ENCODE results near the gene TTC23. TPM values are rescaled to one million over a fixed set of nuclear protein-coding genes. Genes with fewer than 3 reads are reported as not detected.

The TTC23 gene
- total and polyA plus RNA-seq, 9 of the 15 experiments (the other 6 are each of a cell fraction or from before 2014, with no cell fraction given), result 0.41 to 4.5 (median 2.5) TPM

DNA sequence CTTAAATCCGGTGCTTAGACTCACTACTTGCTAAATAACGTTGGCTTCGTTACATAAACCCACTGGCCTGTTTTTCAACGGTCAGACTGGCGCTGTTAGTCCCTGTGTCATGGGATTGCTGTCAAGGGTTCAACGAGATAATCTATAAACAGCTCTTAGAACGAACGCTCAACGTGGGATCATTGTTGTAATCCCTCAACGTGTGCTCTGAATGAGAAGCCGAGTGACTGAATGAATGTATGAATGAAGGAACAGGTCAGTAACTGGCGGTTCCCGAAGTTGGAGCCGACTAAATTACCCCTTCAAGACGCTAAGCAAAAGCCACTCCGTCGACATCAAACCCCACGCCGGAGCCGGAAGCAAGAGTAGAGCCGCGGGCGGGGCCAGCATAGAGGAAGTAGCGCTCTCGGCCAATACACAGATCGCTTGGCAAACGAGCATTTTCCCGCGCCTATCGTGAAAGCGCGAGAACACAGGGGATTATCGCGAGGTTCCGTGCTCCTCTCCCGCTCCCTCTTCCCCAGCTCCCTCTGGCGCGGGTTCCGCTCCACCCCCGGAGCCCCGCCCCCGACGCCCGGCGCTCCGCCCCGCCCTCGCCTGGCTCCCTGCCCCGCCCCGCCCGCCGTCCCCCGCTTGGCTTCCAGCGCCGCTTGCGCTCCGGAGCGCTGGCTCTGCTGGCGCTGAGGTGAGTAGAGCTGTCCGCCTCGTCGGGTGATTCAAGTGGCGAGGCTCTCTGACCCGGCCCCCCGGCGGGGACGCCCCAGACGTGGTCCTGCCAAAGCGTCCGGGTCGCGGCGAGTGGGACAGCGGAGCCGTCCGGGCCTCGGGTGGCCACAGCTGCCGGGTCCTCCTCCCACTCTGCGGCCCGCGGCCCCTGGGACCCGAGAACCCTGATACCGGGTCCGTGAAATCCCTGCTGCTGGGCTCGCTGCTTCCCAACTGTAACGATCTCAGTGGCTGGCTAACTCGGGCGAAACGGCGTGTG, 1.8 kb upstream of the TTC23 start, which contains the start of gene LRRC28 (continued):
- TF ChIP-seq JUN (IDR thresholded peaks at IDR 0.05; ENCODE audit: borderline replicate concordance, low read depth, low read length) (no peak), JUN (CRISPR knock-in tag; IDR thresholded peaks at IDR 0.05; ENCODE audit: borderline replicate concordance) (no peak), FOXK2 (conservative IDR thresholded peaks at IDR 0.05 in 1 of 2, IDR thresholded peaks at IDR 0.05 in 1 of 2; ENCODE audit: low read depth in 2 of 2) (peak; percentile 46; a peak in 2 of 4 replicates), NBN (IDR thresholded peaks at IDR 0.05; ENCODE audit: low read depth) (no peak), NR2C2 (CRISPR knock-in tag; IDR thresholded peaks at IDR 0.05) (no peak), NR2C2 (tag; IDR thresholded peaks at IDR 0.05) (peak; percentile 57), ZNF699 (CRISPR knock-in tag; IDR thresholded peaks at IDR 0.05; ENCODE audit: insufficient replicate concordance) (no peak), CREB1 (IDR thresholded peaks at IDR 0.05) (no peak), CREB1 (CRISPR knock-in tag; IDR thresholded peaks at IDR 0.05) (no peak; the same call in 1 of the 2 replicates), EP300 (IDR thresholded peaks at IDR 0.05; ENCODE audit: low read length) (peak; percentile 31; the same call in 1 of the 2 replicates), CCNT2 (IDR thresholded peaks at IDR 0.05; ENCODE audit: borderline replicate concordance, extremely low read depth, insufficient read length, low read depth, low read length) (peak; percentile 50), ARNT (IDR thresholded peaks at IDR 0.05) (peak in 1 of 2 experiments; percentile 62; a peak in 1 of 4 replicates), ZZZ3 (IDR thresholded peaks at IDR 0.05) (no peak), ZNF766 (CRISPR knock-in tag; conservative IDR thresholded peaks at IDR 0.05) (peak; percentile 77), PHF20 (IDR thresholded peaks at IDR 0.05; ENCODE audit: partially characterized antibody) (peak; percentile 79), YY1 (IDR thresholded peaks at IDR 0.05; ENCODE audit: borderline replicate concordance in 1 of 3, control insufficient read depth in 1 of 3, extremely low read depth in 1 of 3, insufficient read depth in 3 of 3, insufficient read length in 1 of 3, insufficient replicate concordance in 2 of 3, low read depth in 1 of 3, low read length in 2 of 3) (peak in 1 of 3 experiments; percentile 64), SMARCA4 (IDR thresholded peaks at IDR 0.05) (peak; percentile 26; the same call in 1 of the 2 replicates), SIN3A (IDR thresholded peaks at IDR 0.05; ENCODE audit: borderline replicate concordance in 2 of 2, control insufficient read depth in 1 of 2, low read depth in 2 of 2, low read length in 2 of 2) (peak in 1 of 2 experiments; percentile 50; a peak in 1 of 4 replicates), MYC (IDR thresholded peaks at IDR 0.05; ENCODE audit: low read depth, low read length) (peak; percentile 68; the same call in 1 of the 2 replicates), MYC (CRISPR knock-in tag; IDR thresholded peaks at IDR 0.05; ENCODE audit: borderline replicate concordance, low read depth) (no peak), MCM5 (IDR thresholded peaks at IDR 0.05; ENCODE audit: low read depth) (no peak)
- TF ChIP-seq, protein P1, sequence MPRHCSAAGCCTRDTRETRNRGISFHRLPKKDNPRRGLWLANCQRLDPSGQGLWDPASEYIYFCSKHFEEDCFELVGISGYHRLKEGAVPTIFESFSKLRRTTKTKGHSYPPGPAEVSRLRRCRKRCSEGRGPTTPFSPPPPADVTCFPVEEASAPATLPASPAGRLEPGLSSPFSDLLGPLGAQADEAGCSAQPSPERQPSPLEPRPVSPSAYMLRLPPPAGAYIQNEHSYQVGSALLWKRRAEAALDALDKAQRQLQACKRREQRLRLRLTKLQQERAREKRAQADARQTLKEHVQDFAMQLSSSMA (CRISPR knock-in tag; IDR thresholded peaks at IDR 0.05), result no peak

Measured in K562 (cell line).